ENCODE data around the gene C9orf152.
A peak's percentile ranks its signal among the peaks of the same experiment; 100 is the strongest.

C9orf152 gene

GRCh38 chr9:110255463-110256379 is 47.8 kb upstream of the C9orf152 start:
- no peaks in the 10 kb centered on the region for H4K20me1 ChIP-seq (ENCODE audit: insufficient read depth, low read length)
- no peaks in the 10 kb centered on the region for H3F3A ChIP-seq (ENCODE audit: insufficient read depth, low read length)
- peaks cover 4% of the 10 kb centered on the region; the same call in 1 of the 2 replicates for H3K36me3 ChIP-seq (ENCODE audit: insufficient read depth, low read length)
- no peak overlapping the region for H2AFZ ChIP-seq (ENCODE audit: low read length)
- no peaks in the 10 kb centered on the region for H3K27me3 ChIP-seq (ENCODE audit: insufficient read depth, low read length)
- H3K9me2 ChIP-seq (ENCODE audit: low read depth, low read length), result no peaks in the 10 kb centered on the region
- H3K4me3 ChIP-seq (ENCODE audit: low read depth, low read length, poor library complexity, severe bottlenecking), result peak overlapping the region; percentile 93
- peak overlapping the region; percentile 42 for H3K27ac ChIP-seq (ENCODE audit: low read depth, low read length, poor library complexity, severe bottlenecking)
- peak overlapping the region; percentile 77 for H3K9ac ChIP-seq (ENCODE audit: low read length)
- peaks cover 31% of the 10 kb centered on the region for H3K4me1 ChIP-seq (ENCODE audit: insufficient read depth, low read length, severe bottlenecking)
- no peaks in the 10 kb centered on the region for H3K9me3 ChIP-seq (ENCODE audit: low read length)
- TF ChIP-seq CTCF (IDR thresholded peaks at IDR 0.05; ENCODE audit: low read length) (no peak), EZH2 (IDR thresholded peaks at IDR 0.05; ENCODE audit: borderline replicate concordance, low read length) (no peak)
- H3K79me2 ChIP-seq (ENCODE audit: insufficient read depth, low read length), result peaks cover 41% of the 10 kb centered on the region
- H3K4me2 ChIP-seq (ENCODE audit: low read length), result peak overlapping the region; percentile 89

- Histone ChIP-seq H3K27ac (ENCODE audit: low read depth, low read length, poor library complexity, severe bottlenecking) (peak overlapping the region; percentile 42), H2AFZ (ENCODE audit: low read length) (no peak overlapping the region), H4K20me1 (ENCODE audit: insufficient read depth, low read length) (no peaks in the 10 kb centered on the region), H3K4me3 (ENCODE audit: low read depth, low read length, poor library complexity, severe bottlenecking) (peak overlapping the region; percentile 93), H3K27me3 (ENCODE audit: insufficient read depth, low read length) (no peaks in the 10 kb centered on the region), H3K9me3 (ENCODE audit: low read length) (no peaks in the 10 kb centered on the region), H3K4me1 (ENCODE audit: insufficient read depth, low read length, severe bottlenecking) (peaks cover 31% of the 10 kb centered on the region), H3F3A (ENCODE audit: insufficient read depth, low read length) (no peaks in the 10 kb centered on the region), H3K9ac (ENCODE audit: low read length) (peak overlapping the region; percentile 77), H3K9me2 (ENCODE audit: low read depth, low read length) (no peaks in the 10 kb centered on the region), H3K79me2 (ENCODE audit: insufficient read depth, low read length) (peaks cover 41% of the 10 kb centered on the region), H3K4me2 (ENCODE audit: low read length) (peak overlapping the region; percentile 89), H3K36me3 (ENCODE audit: insufficient read depth, low read length) (peaks cover 11% of the 10 kb centered on the region)
- no peak for TF ChIP-seq EZH2 (IDR thresholded peaks at IDR 0.05; ENCODE audit: borderline replicate concordance, low read length)
- no peak for TF ChIP-seq CTCF (IDR thresholded peaks at IDR 0.05; ENCODE audit: low read length)
These were observed 47.1 kb upstream of the C9orf152 start for GRCh38 chr9:110255034-110255462.

- Histone ChIP-seq H3K9ac (ENCODE audit: low read length) (peak overlapping the region; percentile 77), H3K79me2 (ENCODE audit: insufficient read depth, low read length) (peaks cover 41% of the 10 kb centered on the region), H4K20me1 (ENCODE audit: insufficient read depth, low read length) (no peaks in the 10 kb centered on the region)
These were observed 46.5 kb upstream of the C9orf152 start for GRCh38 chr9:110254500-110254899.

More at GRCh38 chr9:110254500-110254899, 46.5 kb upstream of the C9orf152 start:
- Histone ChIP-seq H3K4me1 (ENCODE audit: insufficient read depth, low read length, severe bottlenecking) (peaks cover 31% of the 10 kb centered on the region), H3K36me3 (ENCODE audit: insufficient read depth, low read length) (peaks cover 16% of the 10 kb centered on the region), H2AFZ (ENCODE audit: low read length) (no peak overlapping the region), H3F3A (ENCODE audit: insufficient read depth, low read length) (no peaks in the 10 kb centered on the region), H3K9me3 (ENCODE audit: low read length) (no peaks in the 10 kb centered on the region), H3K9me2 (ENCODE audit: low read depth, low read length) (no peaks in the 10 kb centered on the region), H3K27me3 (ENCODE audit: insufficient read depth, low read length) (no peaks in the 10 kb centered on the region), H3K4me3 (ENCODE audit: low read depth, low read length, poor library complexity, severe bottlenecking) (peak overlapping the region; percentile 93), H3K4me2 (ENCODE audit: low read length) (peak overlapping the region; percentile 89), H3K27ac (ENCODE audit: low read depth, low read length, poor library complexity, severe bottlenecking) (peak overlapping the region; percentile 42)
- TF ChIP-seq EZH2 (IDR thresholded peaks at IDR 0.05; ENCODE audit: borderline replicate concordance, low read length) (no peak), CTCF (IDR thresholded peaks at IDR 0.05; ENCODE audit: low read length) (no peak)

All from OCI-LY1 (cell line).